K562 (cell line): ENCODE data around the gene NUPR1. TPM values are rescaled to one million over a fixed set of nuclear protein-coding genes. Genes with fewer than 3 reads are reported as not detected.
A peak's percentile ranks its signal among the peaks of the same experiment; 100 is the strongest.

ENCODE experiments used
- BACH1 ChIP-seq: fragments of 200-800 bp; sonication (Bioruptor generic); IDR thresholded peaks from 2 replicates; pipeline ENCODE4 v1.6.1; 2016; ENCODE audit warnings: missing genetic modification characterization, missing compliant biosample characterization
- BRF1 ChIP-seq: IDR thresholded peaks from 3 replicates; pipeline ENCODE4 v1.6.1; 2011; ENCODE audit warnings: borderline replicate concordance, mild to moderate bottlenecking; ENCODE audit not compliant: insufficient read length; ENCODE audit errors: extremely low read depth
- CAMTA2 ChIP-seq: fragments of 250-450 bp; sonication (Bioruptor Pico); conservative IDR thresholded peaks from 2 replicates; pipeline ENCODE4 v1.5.1; 2022
- CBX1 ChIP-seq: sonication (generic); IDR thresholded peaks from 2 replicates; pipeline ENCODE4 v1.6.1; 2016; ENCODE audit warnings: antibody characterized with exemption, low read depth, mild to moderate bottlenecking
- DDX20 ChIP-seq: fragments of 450-650 bp; IDR thresholded peaks from 2 replicates; pipeline ENCODE4 v1.6.1; 2016; ENCODE audit warnings: missing genetic modification characterization, low read depth, mild to moderate bottlenecking, missing compliant biosample characterization, moderate library complexity
- GABPB1 ChIP-seq: sonication (generic); formaldehyde crosslinking; IDR thresholded peaks from 2 replicates; pipeline ENCODE4 v1.8.0; 2022; ENCODE audit warnings: mild to moderate bottlenecking, missing genetic modification reagents
- GTF3C2 ChIP-seq: IDR thresholded peaks from 3 replicates; pipeline ENCODE4 v1.6.1; 2011; ENCODE audit warnings: borderline replicate concordance, mild to moderate bottlenecking, moderate library complexity; ENCODE audit not compliant: insufficient read length; ENCODE audit errors: extremely low read depth
- HDAC8 ChIP-seq: fragments of 450-650 bp; IDR thresholded peaks from 2 replicates; pipeline ENCODE4 v1.6.1; 2016; ENCODE audit warnings: mild to moderate bottlenecking, missing genetic modification characterization, moderate library complexity, missing compliant biosample characterization
- KAT8 ChIP-seq: fragments of 450-650 bp; IDR thresholded peaks from 2 replicates; pipeline ENCODE4 v1.6.1; 2016; ENCODE audit warnings: low read depth, mild to moderate bottlenecking
- MED1 ChIP-seq: sonication (generic); formaldehyde crosslinking; IDR thresholded peaks from 2 replicates; pipeline ENCODE4 v1.8.1; 2023; ENCODE audit warnings: missing genetic modification reagents, borderline replicate concordance
- PRPF4 ChIP-seq: fragments of 200-400 bp; formaldehyde crosslinking; IDR thresholded peaks from one replicate; pipeline ENCODE4 v1.6.1; 2017; ENCODE audit warnings: low read length, low read depth, mild to moderate bottlenecking; ENCODE audit not compliant: insufficient read depth, poor library complexity, severe bottlenecking
- SNIP1 ChIP-seq: fragments of 450-650 bp; IDR thresholded peaks from 2 replicates; pipeline ENCODE4 v1.7.1; 2017; ENCODE audit warnings: low read depth, mild to moderate bottlenecking
- ZNF134 ChIP-seq: fragments of 250-450 bp; sonication (Bioruptor Pico); conservative IDR thresholded peaks from 2 replicates; pipeline ENCODE4 v1.4.0; 2020
- ZNF24 ChIP-seq: fragments of 450-650 bp; IDR thresholded peaks from 2 replicates; pipeline ENCODE4 v1.6.1; 2016
- ZNF398 ChIP-seq: fragments of 250-450 bp; sonication (Bioruptor Pico); IDR thresholded peaks from 2 replicates; pipeline ENCODE4 v1.8.0; 2021; ENCODE audit warnings: moderate library complexity, mild to moderate bottlenecking, inconsistent platforms
- polyA plus RNA-seq, 8 experiments: library from polyadenylated mRNA; depleted of rRNA in 4 of 8; stranded (reverse) in 5 of 8; unstranded in 3 of 8; fragments of >200 nt; fragmentation: Nextera tagmentation in 2 of 8; fragmentation: Illumina TruSeq in 1 of 8; extraction: Ambion mirVana in 2 of 8; extraction: Trizol in 1 of 8; gene quantifications; 2 replicates each; pipeline versions ENCODE4 v1.2.1 to v1.2.3, GENCODE V29; 2011 to 2014; ENCODE audit warnings: inconsistent platforms in 1 of 8, missing spikeins in 1 of 8
- total RNA-seq, 7 experiments: library from RNA; depleted of rRNA in 6 of 7; stranded (reverse); fragments of >200 nt in 6 of 7; fragmentation: Illumina TruSeq in 2 of 7; extraction: Trizol in 2 of 7; gene quantifications; 2 replicates each; pipeline versions ENCODE4 v1.2.1 to v1.2.3, GENCODE V29; 2011 to 2021; ENCODE audit warnings: low replicate concordance in 1 of 7
- TF ChIP-seq, protein P1 (sequence below): conservative IDR thresholded peaks from 2 replicates; pipeline ENCODE4 v1.6.1; 2011; ENCODE audit warnings: low read depth, mild to moderate bottlenecking, low read length; ENCODE audit not compliant: control insufficient read depth
- TF ChIP-seq, protein P2 (sequence below): fragments of 200-800 bp; sonication (Bioruptor generic); IDR thresholded peaks from 2 replicates; pipeline ENCODE4 v1.6.1; 2016; ENCODE audit warnings: missing genetic modification characterization, missing compliant biosample characterization

The NUPR1 gene
- total and polyA plus RNA-seq, 9 of the 15 experiments (the other 6 are each of a cell fraction or from before 2014, with no cell fraction given): 0.07 to 1.5 (median 0.27) TPM

- TF ChIP-seq ZNF398 (CRISPR knock-in tag): no peak
- TF ChIP-seq MED1: no peak
- no peak for TF ChIP-seq CAMTA2 (CRISPR knock-in tag)
- no peak for TF ChIP-seq SNIP1
- TF ChIP-seq BRF1: no peak
- TF ChIP-seq CBX1: peak; percentile 37; the same call in 1 of the 2 replicates
- no peak for TF ChIP-seq GTF3C2
- TF ChIP-seq BACH1 (tag): peak; percentile 48; the same call in 1 of the 2 replicates
- no peak; the same call in 1 of the 2 replicates for TF ChIP-seq KAT8
- no peak for TF ChIP-seq ZNF134 (CRISPR knock-in tag)
- TF ChIP-seq HDAC8 (tag): no peak
- TF ChIP-seq, protein P1, sequence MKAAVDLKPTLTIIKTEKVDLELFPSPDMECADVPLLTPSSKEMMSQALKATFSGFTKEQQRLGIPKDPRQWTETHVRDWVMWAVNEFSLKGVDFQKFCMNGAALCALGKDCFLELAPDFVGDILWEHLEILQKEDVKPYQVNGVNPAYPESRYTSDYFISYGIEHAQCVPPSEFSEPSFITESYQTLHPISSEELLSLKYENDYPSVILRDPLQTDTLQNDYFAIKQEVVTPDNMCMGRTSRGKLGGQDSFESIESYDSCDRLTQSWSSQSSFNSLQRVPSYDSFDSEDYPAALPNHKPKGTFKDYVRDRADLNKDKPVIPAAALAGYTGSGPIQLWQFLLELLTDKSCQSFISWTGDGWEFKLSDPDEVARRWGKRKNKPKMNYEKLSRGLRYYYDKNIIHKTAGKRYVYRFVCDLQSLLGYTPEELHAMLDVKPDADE: peak; percentile 68; the same call in 1 of the 2 replicates
- TF ChIP-seq GABPB1 (CRISPR knock-in tag): peak; percentile 83
- TF ChIP-seq, protein P2, sequence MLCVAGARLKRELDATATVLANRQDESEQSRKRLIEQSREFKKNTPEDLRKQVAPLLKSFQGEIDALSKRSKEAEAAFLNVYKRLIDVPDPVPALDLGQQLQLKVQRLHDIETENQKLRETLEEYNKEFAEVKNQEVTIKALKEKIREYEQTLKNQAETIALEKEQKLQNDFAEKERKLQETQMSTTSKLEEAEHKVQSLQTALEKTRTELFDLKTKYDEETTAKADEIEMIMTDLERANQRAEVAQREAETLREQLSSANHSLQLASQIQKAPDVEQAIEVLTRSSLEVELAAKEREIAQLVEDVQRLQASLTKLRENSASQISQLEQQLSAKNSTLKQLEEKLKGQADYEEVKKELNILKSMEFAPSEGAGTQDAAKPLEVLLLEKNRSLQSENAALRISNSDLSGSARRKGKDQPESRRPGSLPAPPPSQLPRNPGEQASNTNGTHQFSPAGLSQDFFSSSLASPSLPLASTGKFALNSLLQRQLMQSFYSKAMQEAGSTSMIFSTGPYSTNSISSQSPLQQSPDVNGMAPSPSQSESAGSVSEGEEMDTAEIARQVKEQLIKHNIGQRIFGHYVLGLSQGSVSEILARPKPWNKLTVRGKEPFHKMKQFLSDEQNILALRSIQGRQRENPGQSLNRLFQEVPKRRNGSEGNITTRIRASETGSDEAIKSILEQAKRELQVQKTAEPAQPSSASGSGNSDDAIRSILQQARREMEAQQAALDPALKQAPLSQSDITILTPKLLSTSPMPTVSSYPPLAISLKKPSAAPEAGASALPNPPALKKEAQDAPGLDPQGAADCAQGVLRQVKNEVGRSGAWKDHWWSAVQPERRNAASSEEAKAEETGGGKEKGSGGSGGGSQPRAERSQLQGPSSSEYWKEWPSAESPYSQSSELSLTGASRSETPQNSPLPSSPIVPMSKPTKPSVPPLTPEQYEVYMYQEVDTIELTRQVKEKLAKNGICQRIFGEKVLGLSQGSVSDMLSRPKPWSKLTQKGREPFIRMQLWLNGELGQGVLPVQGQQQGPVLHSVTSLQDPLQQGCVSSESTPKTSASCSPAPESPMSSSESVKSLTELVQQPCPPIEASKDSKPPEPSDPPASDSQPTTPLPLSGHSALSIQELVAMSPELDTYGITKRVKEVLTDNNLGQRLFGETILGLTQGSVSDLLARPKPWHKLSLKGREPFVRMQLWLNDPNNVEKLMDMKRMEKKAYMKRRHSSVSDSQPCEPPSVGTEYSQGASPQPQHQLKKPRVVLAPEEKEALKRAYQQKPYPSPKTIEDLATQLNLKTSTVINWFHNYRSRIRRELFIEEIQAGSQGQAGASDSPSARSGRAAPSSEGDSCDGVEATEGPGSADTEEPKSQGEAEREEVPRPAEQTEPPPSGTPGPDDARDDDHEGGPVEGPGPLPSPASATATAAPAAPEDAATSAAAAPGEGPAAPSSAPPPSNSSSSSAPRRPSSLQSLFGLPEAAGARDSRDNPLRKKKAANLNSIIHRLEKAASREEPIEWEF: no peak
- no peak for TF ChIP-seq ZNF24
- TF ChIP-seq DDX20 (tag): no peak; the same call in 1 of the 2 replicates
- no peak for TF ChIP-seq PRPF4
Measured at GRCh38 chr16:28491970-28492474, 46.8 kb downstream of the NUPR1 start, which contains the start of gene CLN3 (continued).
